G401 (cell line): ENCODE measurements around the gene TIGAR. TPM values are rescaled to one million over a fixed set of nuclear protein-coding genes. Genes with fewer than 3 reads are reported as not detected.

ENCODE experiments used
- DNase-seq: peaks from one replicate; pipeline ENCODE4 v3.0.0-alpha.2; 2015; ENCODE audit warnings: low spot score
- in situ Hi-C: cut with HindIII; loops from 2 replicates; pipeline ENCODE4 v1.10.0; 2016; ENCODE audit warnings: low sequenced_read_pairs, mixed read lengths
- total RNA-seq: library from RNA; depleted of rRNA; stranded (reverse); fragments of >200 nt; shearing (Covaris generic); gene quantifications from 2 replicates; pipeline ENCODE4 v1.2.3, GENCODE V29; 2014

Gene TIGAR
- total RNA-seq, 1 experiment from 2014 or later, result 25.5 TPM

DNA sequence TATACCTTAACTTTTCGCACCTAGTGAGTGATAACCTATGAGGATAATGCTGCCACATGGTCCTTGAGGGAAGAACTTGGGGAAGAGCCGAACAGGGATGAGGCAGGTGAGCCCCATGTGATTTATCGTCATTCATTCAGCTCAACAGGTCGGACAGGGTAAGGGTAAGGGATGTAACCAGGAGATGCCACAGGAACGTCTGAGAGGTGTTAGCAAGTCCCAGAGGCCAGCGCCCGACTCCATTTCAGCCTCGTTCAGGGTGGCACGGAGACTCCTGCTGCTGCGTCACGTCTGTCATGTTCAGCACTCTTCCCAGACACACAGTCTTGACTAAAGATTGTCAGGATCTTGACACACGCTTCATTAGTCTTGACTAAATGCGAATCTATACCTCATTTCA is 23.4 kb upstream of the TIGAR start:
- in situ Hi-C loops, result no loop called here
- DNase-seq, result no peak

DNA sequence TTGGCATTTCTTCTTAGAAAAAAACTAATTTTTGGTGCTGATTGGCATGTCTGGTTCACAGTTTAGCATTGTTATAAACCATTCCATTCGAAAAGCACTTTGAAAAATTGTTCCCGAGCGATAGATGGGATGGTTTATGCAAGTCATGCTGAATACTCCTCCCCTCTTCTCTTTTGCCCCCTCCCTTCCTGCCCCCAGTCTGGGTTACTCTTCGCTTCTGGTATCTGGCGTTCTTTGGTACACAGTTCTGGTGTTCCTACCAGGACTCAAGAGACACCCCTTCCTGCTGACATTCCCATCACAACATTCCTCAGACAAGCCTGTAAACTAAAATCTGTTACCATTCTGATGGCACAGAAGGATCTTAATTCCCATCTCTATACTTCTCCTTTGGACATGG is 20.1 kb upstream of the TIGAR start:
- DNase-seq, result no peak
- in situ Hi-C loops, result no loop called here

DNA sequence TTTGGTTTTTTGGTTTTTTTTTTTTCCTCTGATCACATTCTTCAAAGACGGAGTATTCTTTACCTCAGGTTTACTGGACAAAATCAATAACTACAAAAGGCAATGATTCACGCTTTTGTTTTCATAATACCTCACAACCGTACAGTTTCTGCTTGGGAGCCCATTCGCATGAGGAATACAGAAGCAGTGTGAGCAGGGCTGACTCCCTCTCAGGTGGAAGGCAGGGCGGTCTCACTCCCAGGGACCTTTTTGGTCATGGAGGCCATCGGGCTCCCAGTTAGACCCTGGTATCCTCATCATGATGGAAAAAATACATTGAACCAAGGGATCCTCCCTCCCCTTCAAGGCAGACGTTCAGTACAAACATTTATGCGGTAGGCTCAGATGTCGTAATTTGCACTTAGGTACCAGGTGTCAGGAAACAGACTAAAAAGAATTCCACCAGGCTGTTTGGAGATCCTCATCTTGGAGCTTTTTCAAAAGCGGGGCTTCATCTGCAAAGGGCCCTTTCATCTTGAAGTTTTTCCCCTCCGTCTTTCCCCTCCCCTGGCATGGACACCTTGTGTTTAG is 19.0 kb upstream of the TIGAR start:
- in situ Hi-C loops, result no loop called here
- DNase-seq, result no peak

DNA sequence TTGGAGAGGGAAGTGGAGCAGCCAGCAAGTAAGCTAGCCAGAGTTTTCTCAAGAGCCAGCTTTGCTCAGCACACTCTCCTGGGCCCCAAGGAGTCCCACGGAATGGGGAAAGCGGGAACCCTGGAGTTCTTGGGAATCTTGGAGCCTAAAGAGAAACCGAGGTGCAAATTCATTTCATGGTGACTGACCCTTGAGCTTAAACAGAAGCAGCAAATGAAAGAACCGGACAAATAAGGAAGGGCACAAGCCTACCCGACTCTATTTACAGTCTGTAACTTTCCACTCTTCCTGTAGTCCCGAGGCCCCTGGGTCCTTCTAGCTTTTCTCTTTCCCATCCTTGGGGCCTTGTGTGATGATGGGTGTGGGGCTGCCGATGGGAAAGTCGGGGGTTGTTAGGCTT is 18.1 kb upstream of the TIGAR start:
- in situ Hi-C loops, result no loop called here
- DNase-seq, result no peak

DNA sequence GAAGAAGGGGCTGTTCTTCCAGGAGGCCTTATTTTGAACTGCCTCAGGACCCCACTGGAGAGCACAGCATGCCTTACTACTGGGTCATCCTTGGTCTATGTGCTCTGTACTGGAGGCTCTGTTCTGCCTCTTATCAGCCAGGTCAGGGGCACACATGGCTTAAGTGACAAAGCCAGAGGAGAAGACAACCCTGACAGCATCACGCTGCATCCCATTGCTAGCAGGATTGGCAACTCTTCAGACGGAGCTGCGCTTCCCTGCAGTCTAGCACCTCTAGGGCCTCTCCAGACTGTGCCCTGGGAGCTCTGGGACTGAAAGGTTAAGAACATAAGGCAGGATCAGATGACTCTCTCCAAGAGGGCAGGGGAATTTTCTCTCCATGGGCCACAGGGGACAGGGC is 17.3 kb upstream of the TIGAR start:
- no peak for DNase-seq
- in situ Hi-C loops, result no loop called here

DNA sequence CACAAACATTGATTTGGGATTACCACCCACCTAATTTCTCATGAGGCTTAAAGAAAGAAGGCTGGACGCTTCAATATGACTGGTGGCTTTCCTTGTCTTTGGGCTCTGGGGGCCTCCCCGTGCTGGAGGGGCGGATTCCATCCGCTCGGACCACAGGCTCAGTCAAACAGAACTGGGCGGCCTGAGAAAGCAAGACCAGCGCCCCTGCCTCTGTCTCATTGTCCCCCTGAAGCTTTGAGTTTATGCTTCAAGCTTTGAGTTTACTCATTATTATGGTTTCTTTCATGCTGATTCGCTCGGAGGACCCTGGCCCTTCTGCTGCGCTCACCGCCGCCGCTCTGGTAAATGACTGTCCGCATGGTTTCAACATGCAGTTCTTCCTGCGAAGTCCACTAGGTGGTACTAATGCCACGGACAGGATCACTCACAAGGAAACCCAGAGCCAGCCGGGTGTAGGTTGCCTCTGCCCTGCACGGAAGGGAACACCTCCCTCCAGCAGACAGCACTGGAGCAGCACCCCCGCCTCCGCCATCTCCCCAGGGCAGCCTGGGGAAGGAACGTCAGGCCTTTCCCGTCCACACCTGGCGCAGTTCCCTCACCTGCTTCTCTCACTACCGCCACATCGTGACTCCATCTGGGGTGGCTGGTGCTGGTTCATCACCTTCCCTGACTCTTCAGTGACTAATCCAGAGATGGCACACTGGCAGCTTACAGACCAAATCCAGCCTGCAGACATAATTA is 13.2 kb upstream of the TIGAR start:
- in situ Hi-C loops, result no loop called here
- DNase-seq, result peak; percentile 94

DNA sequence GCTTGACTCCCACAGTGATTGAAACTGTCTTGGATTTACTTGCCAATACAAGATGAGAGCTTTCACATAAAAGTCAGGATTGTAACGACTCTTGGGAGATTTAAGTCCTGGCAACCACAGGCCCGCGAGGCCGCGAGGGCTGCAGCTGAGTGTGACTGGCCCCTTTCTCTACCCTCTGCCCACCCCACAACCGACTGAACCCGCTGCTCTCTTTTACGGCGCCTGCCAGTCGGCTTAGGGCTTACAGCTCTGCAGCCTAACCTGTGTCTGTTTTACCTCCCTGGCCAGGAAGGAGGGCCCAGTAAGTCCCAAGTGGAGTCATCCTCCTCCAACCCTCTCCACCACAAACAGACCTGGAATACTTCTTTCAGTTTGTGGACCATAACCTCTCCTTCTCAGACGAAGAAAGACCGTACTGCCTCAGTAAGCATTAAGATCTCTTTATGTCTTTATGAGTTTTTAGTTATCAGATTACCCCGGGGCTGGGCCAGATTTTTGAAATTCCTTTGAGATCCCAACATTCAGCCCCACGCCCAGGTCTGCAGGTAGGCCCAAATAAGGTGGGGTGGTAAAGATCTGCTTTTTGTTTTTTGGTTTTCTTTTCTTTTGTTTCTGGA is 12.6 kb upstream of the TIGAR start:
- no peak for DNase-seq

DNA sequence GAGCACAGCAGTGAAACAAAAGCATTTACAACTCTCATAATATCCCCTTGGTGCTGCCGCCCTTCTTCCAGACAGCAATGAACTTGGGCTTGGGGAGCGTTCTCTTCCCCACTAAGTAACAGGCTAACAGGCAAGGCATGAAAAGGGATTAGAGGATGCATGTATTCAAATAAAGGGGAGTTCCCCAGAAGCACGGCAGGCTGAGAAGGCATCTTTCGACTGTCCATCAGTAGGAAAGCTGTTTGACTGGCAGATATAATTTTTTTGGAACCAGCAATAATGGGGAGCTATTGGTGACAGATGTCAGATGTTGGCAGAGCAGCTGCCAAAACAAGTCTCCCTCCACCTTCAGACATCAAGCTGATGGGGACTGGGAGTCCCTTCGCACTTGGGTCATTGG is 9.2 kb upstream of the TIGAR start:
- DNase-seq, result no peak
- in situ Hi-C loops, result no loop called here

More for the DNA sequence above, 12.6 kb upstream of the TIGAR start:
- in situ Hi-C loops, result no loop called here

DNA sequence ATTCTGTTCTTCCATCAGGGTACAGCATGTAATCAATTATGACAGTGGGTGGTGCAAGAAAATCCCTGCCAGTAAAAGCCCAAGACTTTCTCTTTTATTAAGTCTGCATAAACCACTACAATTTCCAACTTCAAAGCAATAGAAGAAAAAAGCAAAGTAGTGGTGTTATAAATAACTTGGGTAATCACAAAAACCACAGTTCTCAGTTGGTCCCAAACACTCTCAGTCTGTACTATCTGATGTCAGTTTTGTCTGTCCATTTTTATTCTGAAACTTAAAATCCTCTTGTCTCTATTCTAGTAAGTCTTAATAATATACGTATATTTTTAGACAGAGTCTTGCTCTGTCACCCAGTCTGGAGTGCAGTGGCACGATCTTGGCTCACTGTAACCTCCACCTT is 8.8 kb upstream of the TIGAR start:
- DNase-seq, result no peak
- in situ Hi-C loops, result no loop called here

DNA sequence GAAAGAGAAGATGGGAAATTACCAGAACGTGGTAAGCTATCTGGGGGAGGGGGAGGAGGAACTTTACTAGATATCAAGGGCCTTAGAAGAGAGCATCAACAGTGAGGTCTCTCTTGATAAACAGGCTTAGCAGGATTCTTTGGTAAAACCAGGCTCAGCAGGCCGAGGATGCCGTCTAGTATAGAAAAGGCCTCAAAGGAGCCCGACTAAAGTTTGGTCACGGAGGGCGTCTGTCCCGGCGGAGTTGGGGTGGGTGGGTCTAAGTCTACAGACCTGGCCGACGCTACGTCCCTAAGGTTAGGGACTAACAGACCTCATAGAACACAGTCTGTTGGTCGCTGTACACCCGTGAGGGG is 538 bp upstream of the TIGAR start:
- no peak for DNase-seq
- in situ Hi-C loops, result no loop called here

DNA sequence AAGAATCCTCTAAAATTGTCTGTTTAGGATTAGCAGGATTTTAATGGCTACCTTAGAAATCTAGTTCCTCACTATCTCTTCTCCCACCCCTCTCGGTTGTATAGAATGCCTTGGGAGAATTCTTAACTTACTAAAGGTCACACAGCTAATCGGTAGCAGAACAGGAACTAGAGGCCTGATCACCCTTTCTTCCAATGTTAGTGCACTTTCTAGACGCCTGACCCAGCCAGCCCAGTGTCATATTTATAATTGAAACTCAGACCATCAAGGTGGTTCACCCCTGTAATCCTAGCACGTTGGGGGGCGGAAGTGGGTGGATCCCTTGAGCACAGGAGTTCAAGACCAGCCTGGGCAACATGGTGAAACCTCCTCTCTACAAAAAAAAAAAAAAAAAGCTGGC is 1.7 kb downstream of the TIGAR start:
- DNase-seq, result no peak
- in situ Hi-C loops, result no loop called here

DNA sequence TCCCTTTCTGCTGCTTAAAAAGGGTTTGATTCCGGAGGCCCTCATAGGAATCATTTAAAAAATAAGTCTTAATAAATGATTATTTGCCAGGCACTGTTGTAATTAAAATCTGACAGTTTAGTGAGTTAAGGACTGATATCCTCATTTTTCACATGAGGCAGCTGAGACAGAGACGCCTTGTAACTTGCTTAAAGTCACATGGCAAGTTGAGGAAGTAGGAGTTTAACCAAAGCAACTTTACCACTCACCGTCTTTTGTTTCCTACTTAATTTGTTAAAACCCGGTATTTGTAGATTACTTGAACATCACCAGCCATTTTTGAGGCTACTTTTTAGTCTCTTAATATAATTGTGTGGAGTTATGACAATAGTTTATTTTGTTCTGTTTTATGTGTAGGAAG is 2.4 kb downstream of the TIGAR start:
- in situ Hi-C loops, result no loop called here
- DNase-seq, result no peak

DNA sequence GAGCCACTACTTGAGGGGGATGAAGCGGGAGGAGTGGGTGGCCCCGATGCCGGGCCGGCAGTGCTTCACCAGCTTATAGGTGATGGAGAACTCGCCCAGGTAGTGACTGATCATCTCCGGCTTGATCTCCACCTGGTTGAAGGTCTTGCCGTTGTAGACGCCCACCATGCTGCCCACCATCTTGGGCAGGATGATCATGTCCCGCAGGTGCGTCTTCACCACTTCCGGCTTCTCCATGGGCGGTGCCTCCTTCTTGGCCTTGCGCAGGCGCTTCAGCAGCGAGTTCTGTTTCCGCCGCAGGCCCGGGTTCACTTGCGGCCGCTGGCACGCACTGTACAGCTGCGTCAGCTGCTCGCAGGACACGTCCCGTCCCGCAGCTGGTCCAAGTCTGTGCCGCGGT is 3.4 kb downstream of the TIGAR start:
- in situ Hi-C loops, result no loop called here
- DNase-seq, result no peak

DNA sequence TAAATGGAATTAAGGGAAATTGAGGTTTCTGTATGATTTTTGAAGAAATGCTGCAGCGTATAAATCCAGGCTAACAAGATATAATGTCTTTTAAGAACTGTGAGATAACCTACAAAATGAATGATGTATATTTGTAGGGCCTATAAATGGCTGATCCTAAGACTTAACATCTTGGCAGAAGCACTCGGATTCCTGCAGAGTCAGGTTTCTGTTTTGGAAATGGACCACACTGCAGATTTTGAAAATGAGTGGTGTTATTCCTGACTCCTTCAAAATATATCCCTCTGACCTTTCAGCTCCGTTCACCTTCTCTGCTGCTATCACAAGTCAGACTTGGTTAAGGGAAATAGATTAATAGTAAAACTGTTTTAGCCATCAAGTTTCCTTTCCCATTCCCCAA is 5.0 kb downstream of the TIGAR start:
- no peak for DNase-seq
- in situ Hi-C loops, result no loop called here

DNA sequence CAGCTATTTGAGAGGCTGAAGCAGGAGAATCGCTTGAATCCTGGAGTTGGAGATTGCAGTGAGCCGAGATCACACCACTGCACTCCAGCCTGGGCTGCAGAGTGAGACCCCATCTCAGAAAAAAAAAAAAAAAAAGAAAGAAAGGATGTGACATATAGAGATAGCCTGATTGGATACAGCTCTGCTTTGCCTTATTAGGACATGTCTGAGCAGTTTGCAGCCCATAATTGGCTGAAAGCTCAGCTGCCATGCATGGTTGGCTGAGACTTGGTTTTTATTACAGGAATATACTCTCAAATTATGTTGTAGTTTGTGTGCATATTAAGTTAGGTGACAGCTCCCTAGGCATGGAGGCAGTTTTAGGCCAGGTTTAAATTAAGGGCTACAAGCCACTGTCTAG is 6.3 kb downstream of the TIGAR start:
- in situ Hi-C loops, result no loop called here
- no peak for DNase-seq

DNA sequence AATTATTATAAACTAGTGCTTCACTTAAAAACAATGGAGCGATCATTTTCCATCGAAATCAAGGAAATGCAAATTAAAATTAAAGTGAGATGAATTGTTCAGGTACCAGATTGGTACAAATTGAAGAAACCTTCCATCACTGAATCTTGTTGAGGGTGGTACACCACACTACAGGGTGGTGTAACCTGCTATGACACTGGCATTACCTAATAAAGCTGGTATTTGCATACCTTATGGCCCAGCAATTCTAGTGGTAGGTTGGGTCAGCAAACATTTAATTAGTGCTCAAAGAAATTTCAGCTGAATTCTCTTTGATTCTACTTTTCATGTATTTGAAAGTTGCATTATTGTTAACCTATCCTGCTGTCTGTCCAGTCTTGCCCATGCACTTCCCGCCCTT is 9.2 kb downstream of the TIGAR start:
- in situ Hi-C loops, result no loop called here
- DNase-seq, result no peak

DNA sequence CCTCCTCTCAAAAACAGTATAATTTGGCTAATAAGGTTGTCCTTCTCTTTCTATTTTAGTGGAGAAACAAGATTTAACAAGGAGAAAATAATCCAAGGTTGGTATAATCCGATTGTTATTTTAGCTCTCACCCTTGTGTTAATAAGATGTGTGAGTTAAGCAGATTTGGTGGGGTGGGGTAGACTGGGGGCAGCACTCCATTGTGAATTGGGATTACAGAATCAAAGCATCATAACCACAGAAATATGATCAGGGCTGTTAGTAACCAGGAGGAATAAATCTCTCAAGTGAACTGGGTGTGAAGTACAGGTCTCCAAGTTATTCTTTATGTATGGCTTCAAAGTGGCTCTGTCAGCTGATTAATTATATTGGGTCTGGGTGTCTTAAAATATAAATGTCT is 10.2 kb downstream of the TIGAR start:
- no peak for DNase-seq
- in situ Hi-C loops, result no loop called here

DNA sequence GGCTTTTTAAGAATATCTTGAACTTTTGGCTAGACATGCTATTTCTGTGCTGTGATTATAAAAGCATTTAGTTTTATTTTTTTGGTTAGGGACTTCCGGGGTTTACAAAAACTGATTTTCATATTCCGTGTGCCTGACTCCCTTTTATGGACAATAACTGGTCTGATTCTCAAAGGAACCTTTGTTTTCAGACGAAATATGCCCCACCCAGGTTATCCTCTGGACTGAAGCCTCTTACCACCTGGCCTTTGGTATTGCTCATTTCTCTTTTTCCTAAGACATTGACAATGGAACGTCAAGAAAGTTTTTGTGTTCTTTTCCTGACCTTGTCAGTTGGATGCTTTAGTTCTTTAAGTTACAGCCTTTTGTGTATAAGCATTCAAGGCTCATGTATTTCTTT is 10.8 kb downstream of the TIGAR start:
- in situ Hi-C loops, result no loop called here
- DNase-seq, result no peak

DNA sequence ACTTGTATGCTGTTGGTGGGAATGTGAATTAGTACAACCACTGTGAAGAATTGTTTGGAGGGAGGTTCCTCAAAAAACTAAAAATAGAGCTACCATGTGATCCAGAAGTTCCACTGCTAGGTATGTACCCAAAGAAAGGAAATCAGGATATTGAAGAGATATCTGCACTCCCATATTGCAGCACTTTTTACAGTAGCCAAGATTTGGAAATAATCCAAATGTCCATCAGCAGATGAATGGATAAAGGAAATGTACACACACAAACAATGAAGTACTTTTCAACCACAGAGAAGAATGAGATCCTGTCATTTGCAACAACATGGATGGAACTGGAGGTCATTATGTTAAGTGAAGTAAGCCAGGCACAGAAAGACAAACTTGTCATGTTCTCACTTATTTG is 25.9 kb downstream of the TIGAR start:
- in situ Hi-C loops, result no loop called here

DNA sequence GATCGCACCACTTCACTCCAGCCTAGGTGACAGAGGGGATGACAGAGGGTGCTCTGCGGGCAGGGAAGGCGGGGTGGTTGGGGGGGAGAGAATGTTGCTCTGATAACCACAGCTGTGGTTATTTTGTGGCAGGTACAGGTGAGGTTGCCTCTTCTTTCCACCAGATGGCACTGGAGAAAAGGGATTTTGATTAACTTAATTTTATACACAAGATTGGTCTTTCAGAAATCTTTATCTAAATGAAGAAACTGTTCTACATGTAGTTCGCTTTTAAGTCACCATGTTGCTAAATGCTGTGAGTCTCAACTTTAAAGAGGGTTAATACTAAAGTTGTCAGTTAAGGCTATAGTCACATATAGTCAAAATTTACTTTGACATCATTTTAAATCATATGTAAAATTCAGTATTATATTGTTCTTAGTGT is 32.8 kb downstream of the TIGAR start:
- in situ Hi-C loops, result no loop called here
- DNase-seq, result peak; percentile 9

More for the DNA sequence above, 25.9 kb downstream of the TIGAR start:
- DNase-seq, result no peak
